Activated gamma-delta T cell treated with Interleukin-2 at 50 U/mL for 16 hours (primary cell): ENCODE measurements around the gene SLC39A10.
"Not testable (repeated sequence)": the region's sequence is repeated elsewhere in the genome, so short reads cannot be mapped to it uniquely, and the experiment has no call there.

Experiments used
- DNase-seq: peaks from one replicate; pipeline ENCODE4 v3.0.0-alpha.2; 2020

SLC39A10 gene

GRCh38 chr2:195656859-195657633 is at the start of gene SLC39A10:
Gene SLC39A10, plus strand, starts transcription at chr2:195657226. Its CDS starts 22,817 bp downstream, at chr2:195680043.
- DNase-seq: peak; percentile 97

- DNase-seq: no peak
These were observed 48.1 kb upstream of the SLC39A10 start for GRCh38 chr2:195608768-195609454.

- no peak for DNase-seq
These were observed 46.3 kb upstream of the SLC39A10 start for GRCh38 chr2:195610717-195611116.

- no peak for DNase-seq
These were observed 44.2 kb upstream of the SLC39A10 start for GRCh38 chr2:195612611-195613495.

GRCh38 chr2:195613922-195614321 is 43.1 kb upstream of the SLC39A10 start:
- no peak for DNase-seq

GRCh38 chr2:195619590-195619989 is 37.4 kb upstream of the SLC39A10 start:
- no peak for DNase-seq

GRCh38 chr2:195620501-195620900 is 36.5 kb upstream of the SLC39A10 start:
- DNase-seq: no peak

GRCh38 chr2:195622966-195623365 is 34.1 kb upstream of the SLC39A10 start:
- DNase-seq: no peak

- no peak for DNase-seq
These were observed 30.5 kb upstream of the SLC39A10 start for GRCh38 chr2:195626507-195626906.

- no peak for DNase-seq
These were observed 28.4 kb upstream of the SLC39A10 start for GRCh38 chr2:195628666-195629065.

GRCh38 chr2:195632856-195633572 is 24.0 kb upstream of the SLC39A10 start:
- DNase-seq: no peak

GRCh38 chr2:195633573-195633870 is 23.5 kb upstream of the SLC39A10 start:
- no peak for DNase-seq

GRCh38 chr2:195633974-195634373 is 23.1 kb upstream of the SLC39A10 start:
- DNase-seq: no peak

GRCh38 chr2:195636890-195637289 is 20.1 kb upstream of the SLC39A10 start:
- DNase-seq: no peak

GRCh38 chr2:195638750-195639149 is 18.3 kb upstream of the SLC39A10 start:
- no peak for DNase-seq

GRCh38 chr2:195639238-195639858 is 17.7 kb upstream of the SLC39A10 start:
- no peak for DNase-seq

GRCh38 chr2:195639959-195640358 is 17.1 kb upstream of the SLC39A10 start:
- DNase-seq: no peak

GRCh38 chr2:195642027-195642678 is 14.9 kb upstream of the SLC39A10 start:
- DNase-seq: no peak

GRCh38 chr2:195642679-195643068 is 14.4 kb upstream of the SLC39A10 start:
- DNase-seq: no peak

GRCh38 chr2:195644708-195645107 is 12.3 kb upstream of the SLC39A10 start:
- DNase-seq: not testable (repeated sequence)

- no peak for DNase-seq
These were observed 11.6 kb upstream of the SLC39A10 start for GRCh38 chr2:195645413-195645812.

- no peak for DNase-seq
These were observed 10.6 kb upstream of the SLC39A10 start for GRCh38 chr2:195646424-195646823.
